ENCODE results near the gene CTDNEP1. TPM values are rescaled to one million over a fixed set of nuclear protein-coding genes. Genes with fewer than 3 reads are reported as not detected.

CTDNEP1 gene
- polyA plus RNA-seq, 1 donor (not counting 4 experiments of a cell fraction or from before 2014, with no cell fraction given), result 66.2 TPM

DNA sequence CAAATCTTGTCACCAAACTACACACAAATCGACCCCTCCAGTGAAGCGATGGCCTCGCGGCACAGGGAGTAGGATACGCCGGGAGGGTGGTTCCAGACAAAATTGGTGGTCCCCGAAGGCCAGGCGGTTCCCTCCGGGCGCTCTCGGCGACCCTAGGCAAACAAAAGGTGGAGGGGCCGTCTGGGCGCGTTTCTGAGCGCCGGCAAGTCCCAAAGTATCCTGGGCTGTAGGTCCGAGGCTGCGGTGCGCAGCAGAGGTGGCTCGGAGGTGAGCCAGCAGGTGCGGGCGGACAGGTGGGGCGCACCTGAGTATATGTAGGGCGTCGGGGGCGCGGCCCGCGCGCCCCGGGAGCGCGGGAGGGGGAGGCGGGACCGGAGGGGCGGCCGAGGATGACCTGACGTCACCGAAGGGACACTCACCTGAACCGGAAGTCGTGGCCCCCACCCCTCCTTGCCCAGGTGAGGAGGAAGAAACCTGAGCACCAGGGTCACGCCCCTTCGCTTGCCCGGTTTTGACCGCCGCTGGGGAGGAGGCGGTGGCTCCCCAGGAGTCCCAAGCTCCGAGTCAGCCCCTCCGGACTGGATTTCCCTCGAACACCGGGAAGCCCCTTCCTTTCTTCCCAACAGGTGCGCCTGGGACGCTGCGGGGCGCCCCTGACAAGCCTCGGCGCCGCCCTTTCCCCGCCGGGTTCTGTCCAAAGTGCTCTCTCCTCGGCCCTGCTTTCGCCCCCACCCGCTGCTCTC, 10.8 kb upstream of the CTDNEP1 start, which contains the start of gene CLDN7:
Gene CLDN7 (minus strand): TSS at position 287 of the 743 bp plus-strand sequence. CDS start 435 bp downstream, outside the sequence.
- Histone ChIP-seq H3K9me3 (ENCODE audit: control insufficient read depth, low read depth, low read length) (no peaks in the 10 kb centered on the region), H3K9ac (ENCODE audit: control insufficient read depth, extremely low read depth, insufficient read depth, low read length) (peak within 1 kb of the TSS; percentile 74), H3K79me2 (ENCODE audit: control insufficient read depth, insufficient read depth, low read length) (no peaks in the 10 kb centered on the region), H3K4me3 (ENCODE audit: control insufficient read depth in 2 of 3, extremely low read depth in 1 of 3, insufficient read depth in 2 of 3, low read depth in 1 of 3, low read length in 3 of 3) (peak within 1 kb of the TSS; percentile 41 to 75 (median 54)), H3K36me3 (ENCODE audit: control insufficient read depth in 2 of 2, extremely low read depth in 1 of 2, insufficient read depth in 2 of 2, low read length in 2 of 2) (peaks cover under 1 to 21% of the 10 kb centered on the region in 2 experiments), H3K27me3 (ENCODE audit: control insufficient read depth, extremely low read depth, insufficient read depth, low read length) (no peaks in the 10 kb centered on the region), H3K27ac (ENCODE audit: control insufficient read depth, insufficient read depth, low read length) (peak within 1 kb of the TSS; percentile 47), H3K4me1 (ENCODE audit: control insufficient read depth, extremely low read depth, insufficient read depth, low read length) (peaks cover 34% of the 10 kb centered on the region), H2AFZ (ENCODE audit: control insufficient read depth, low read length) (peak within 1 kb of the TSS; percentile 98), H4K20me1 (ENCODE audit: control insufficient read depth, extremely low read depth, insufficient read depth, low read length) (no peaks in the 10 kb centered on the region), H3K9me1 (ENCODE audit: control insufficient read depth, extremely low read depth, insufficient read depth, low read length) (no peaks in the 10 kb centered on the region), H3K4me2 (ENCODE audit: control insufficient read depth, extremely low read depth, insufficient read depth, low read depth, low read length) (peak within 1 kb of the TSS; percentile 92)
- FAIRE-seq (no peak), DNase-seq (ENCODE audit: low read depth, low spot score) (no peak)
- dilution Hi-C loops (cut with MboI; ENCODE audit: extremely low pct_ligation_motif_present, low sequenced_read_pairs), result no loop called here
- no peak for TF ChIP-seq EZH2 (IDR thresholded peaks at IDR 0.05; ENCODE audit: low read length)
- TF ChIP-seq, protein P1, sequence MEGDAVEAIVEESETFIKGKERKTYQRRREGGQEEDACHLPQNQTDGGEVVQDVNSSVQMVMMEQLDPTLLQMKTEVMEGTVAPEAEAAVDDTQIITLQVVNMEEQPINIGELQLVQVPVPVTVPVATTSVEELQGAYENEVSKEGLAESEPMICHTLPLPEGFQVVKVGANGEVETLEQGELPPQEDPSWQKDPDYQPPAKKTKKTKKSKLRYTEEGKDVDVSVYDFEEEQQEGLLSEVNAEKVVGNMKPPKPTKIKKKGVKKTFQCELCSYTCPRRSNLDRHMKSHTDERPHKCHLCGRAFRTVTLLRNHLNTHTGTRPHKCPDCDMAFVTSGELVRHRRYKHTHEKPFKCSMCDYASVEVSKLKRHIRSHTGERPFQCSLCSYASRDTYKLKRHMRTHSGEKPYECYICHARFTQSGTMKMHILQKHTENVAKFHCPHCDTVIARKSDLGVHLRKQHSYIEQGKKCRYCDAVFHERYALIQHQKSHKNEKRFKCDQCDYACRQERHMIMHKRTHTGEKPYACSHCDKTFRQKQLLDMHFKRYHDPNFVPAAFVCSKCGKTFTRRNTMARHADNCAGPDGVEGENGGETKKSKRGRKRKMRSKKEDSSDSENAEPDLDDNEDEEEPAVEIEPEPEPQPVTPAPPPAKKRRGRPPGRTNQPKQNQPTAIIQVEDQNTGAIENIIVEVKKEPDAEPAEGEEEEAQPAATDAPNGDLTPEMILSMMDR (optimal IDR thresholded peaks at IDR 0.05 in 1 of 3, IDR thresholded peaks at IDR 0.05 in 1 of 3, conservative IDR thresholded peaks at IDR 0.05 in 1 of 3; ENCODE audit: extremely low read depth in 1 of 3, insufficient read depth in 2 of 3, low read length in 3 of 3), result peak in 1 of 3 experiments; percentile 6

DNA sequence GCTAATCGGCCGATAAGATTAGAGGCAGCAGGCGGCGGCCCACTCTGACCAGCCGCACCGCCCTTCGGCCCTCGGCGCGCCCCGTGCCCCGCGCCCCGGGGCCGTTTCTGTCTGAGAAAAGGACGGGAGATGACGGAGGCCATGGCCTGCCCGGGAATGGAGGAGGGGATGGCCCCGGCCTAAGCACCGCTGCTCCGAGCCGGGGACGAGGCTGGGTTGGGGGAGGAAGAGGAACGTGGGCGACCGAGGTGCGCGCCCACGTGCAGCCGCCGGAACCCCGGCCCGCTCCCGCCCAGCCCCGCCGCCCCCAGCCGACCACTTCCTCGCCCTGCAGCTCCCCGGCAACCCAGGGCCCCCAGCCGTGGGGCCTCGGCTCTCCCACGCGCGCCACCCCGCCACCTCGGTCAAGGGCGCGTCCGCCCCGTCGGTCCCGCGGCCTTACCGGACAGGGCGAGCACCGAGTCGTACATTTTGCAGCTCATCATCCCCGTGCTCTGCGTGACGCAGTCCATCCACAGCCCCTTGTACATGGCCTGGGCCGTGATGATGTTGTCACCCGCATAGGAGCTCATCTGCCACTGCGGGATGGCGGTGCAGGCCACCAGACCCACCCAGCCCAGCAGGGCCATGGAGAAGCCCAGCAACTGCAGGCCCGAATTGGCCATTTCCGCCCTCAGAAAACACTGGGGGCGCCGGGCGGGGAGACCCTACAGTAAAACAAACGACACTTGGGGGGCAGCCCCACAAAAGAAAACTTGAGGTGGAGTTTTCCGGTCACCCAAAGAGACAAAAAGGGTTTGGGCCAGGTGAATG, 10.1 kb upstream of the CTDNEP1 start:
- no peaks in the 10 kb centered on the region for H4K20me1 ChIP-seq (ENCODE audit: control insufficient read depth, extremely low read depth, insufficient read depth, low read length)
- no peaks in the 10 kb centered on the region for H3K9me1 ChIP-seq (ENCODE audit: control insufficient read depth, extremely low read depth, insufficient read depth, low read length)
- no peaks in the 10 kb centered on the region for H3K27me3 ChIP-seq (ENCODE audit: control insufficient read depth, extremely low read depth, insufficient read depth, low read length)
- H3K36me3 ChIP-seq (ENCODE audit: control insufficient read depth in 2 of 2, extremely low read depth in 1 of 2, insufficient read depth in 2 of 2, low read length in 2 of 2), result peaks cover 3 to 28% of the 10 kb centered on the region in 2 experiments
- no peaks in the 10 kb centered on the region for H3K9me3 ChIP-seq (ENCODE audit: control insufficient read depth, low read depth, low read length)
- peak overlapping the region; percentile 79 for H2AFZ ChIP-seq (ENCODE audit: control insufficient read depth, low read length)
- H3K79me2 ChIP-seq (ENCODE audit: control insufficient read depth, insufficient read depth, low read length), result no peaks in the 10 kb centered on the region
- peak overlapping the region; percentile 92 for H3K4me2 ChIP-seq (ENCODE audit: control insufficient read depth, extremely low read depth, insufficient read depth, low read depth, low read length)
- dilution Hi-C loops (cut with MboI; ENCODE audit: extremely low pct_ligation_motif_present, low sequenced_read_pairs), result no loop called here
- no peak for DNase-seq (ENCODE audit: low read depth, low spot score)
- H3K9ac ChIP-seq (ENCODE audit: control insufficient read depth, extremely low read depth, insufficient read depth, low read length), result peak overlapping the region; percentile 74
- peak overlapping the region; percentile 40 for H3K27ac ChIP-seq (ENCODE audit: control insufficient read depth, insufficient read depth, low read length)
- TF ChIP-seq, protein P1 (optimal IDR thresholded peaks at IDR 0.05 in 1 of 3, IDR thresholded peaks at IDR 0.05 in 1 of 3, conservative IDR thresholded peaks at IDR 0.05 in 1 of 3; ENCODE audit: extremely low read depth in 1 of 3, insufficient read depth in 2 of 3, low read length in 3 of 3), result no peak
- TF ChIP-seq EZH2 (IDR thresholded peaks at IDR 0.05; ENCODE audit: low read length), result no peak
- peak overlapping the region; percentile 41 to 42 (median 41) for H3K4me3 ChIP-seq (ENCODE audit: control insufficient read depth in 2 of 3, extremely low read depth in 1 of 3, insufficient read depth in 2 of 3, low read depth in 1 of 3, low read length in 3 of 3)
- H3K4me1 ChIP-seq (ENCODE audit: control insufficient read depth, extremely low read depth, insufficient read depth, low read length), result peaks cover 34% of the 10 kb centered on the region
- FAIRE-seq, result no peak

All from keratinocyte (primary cell).